Mucosa of descending colon (tissue), 3 donors: ENCODE measurements around the gene RFX8. TPM values are rescaled to one million over a fixed set of nuclear protein-coding genes. Genes with fewer than 3 reads are reported as not detected.

Experiments
- ATAC-seq: fragments of 200-7000 bp; cut with Tn5 transposase; one replicate; pipeline ENCODE4 v1.9.1; 2020; ENCODE audit warnings: mild to moderate bottlenecking, moderate library complexity
- DNase-seq, 3 donors: peaks; one replicate each; pipeline ENCODE4 v3.0.0-alpha.2; 2020
- H3K36me3 ChIP-seq: fragments of 200-600 bp; one replicate; pipeline ENCODE4 v1.8.0; 2021; ENCODE audit warnings: low read depth, mild to moderate bottlenecking
- H3K4me1 ChIP-seq: fragments of 200-600 bp; one replicate; pipeline ENCODE4 v1.8.0; 2021; ENCODE audit warnings: low read depth, mild to moderate bottlenecking
- H3K4me3 ChIP-seq: fragments of 200-600 bp; one replicate; pipeline ENCODE4 v1.8.0; 2021; ENCODE audit warnings: mild to moderate bottlenecking
- H3K9me3 ChIP-seq: fragments of 200-600 bp; one replicate; pipeline ENCODE4 v1.8.0; 2021; ENCODE audit warnings: mild to moderate bottlenecking
- intact Hi-C, 2 donors: fragments of 100-400 bp; cut with DNase I in 1 of 2; cut with micrococcal nuclease in 1 of 2; formaldehyde crosslinking; loops; one replicate each; pipeline versions ENCODE4 v1.11.0 to v1.11.1; 2022; cut with DNase I, micrococcal nuclease
- total RNA-seq, 3 donors: library from RNA; stranded (reverse); fragmentation: NEBNext Ultra II Directional in 2 of 3; extraction: Animal tissue kit (Norgen Biotek cat#: 25700) in 2 of 3; gene quantifications; one replicate each; pipeline versions ENCODE4 v1.2.1 to v1.2.4, GENCODE V29; 2021 to 2023
- TF ChIP-seq, protein P1 (sequence below): fragments of 200-600 bp; IDR thresholded peaks from one replicate; pipeline ENCODE4 v1.8.0; 2022; ENCODE audit warnings: antibody characterized with exemption, mild to moderate bottlenecking
- donor health status: DM: no; HTN: no; CAD: no; lungs with moderate emphysema.
- donor health status: DM: no; HTN: no; CAD: no.
- donor health status: DM: no; HTN: yes; CAD: no.

RFX8 gene
- total RNA-seq, 3 donors from 2014 or later, result not detected

DNA sequence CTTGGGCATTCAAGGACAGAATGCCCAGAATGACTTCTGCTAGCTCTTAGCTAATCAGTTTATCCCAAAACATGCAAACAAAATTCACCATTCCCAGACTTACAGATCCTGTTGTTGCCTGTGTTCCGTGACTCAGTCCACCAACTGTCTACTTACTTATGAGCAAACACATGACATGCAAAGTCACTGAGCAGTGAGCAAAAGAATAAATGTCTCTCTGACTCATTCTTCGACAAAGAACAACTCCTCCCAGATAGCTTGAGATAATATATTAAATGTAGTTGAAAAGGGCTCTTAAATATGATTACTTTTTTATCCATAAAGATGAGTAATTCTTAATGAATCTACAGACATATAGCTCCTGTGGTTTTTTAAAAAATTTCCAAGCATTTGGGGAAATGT is 78.6 kb downstream of the RFX8 start:
- TF ChIP-seq, protein P1, sequence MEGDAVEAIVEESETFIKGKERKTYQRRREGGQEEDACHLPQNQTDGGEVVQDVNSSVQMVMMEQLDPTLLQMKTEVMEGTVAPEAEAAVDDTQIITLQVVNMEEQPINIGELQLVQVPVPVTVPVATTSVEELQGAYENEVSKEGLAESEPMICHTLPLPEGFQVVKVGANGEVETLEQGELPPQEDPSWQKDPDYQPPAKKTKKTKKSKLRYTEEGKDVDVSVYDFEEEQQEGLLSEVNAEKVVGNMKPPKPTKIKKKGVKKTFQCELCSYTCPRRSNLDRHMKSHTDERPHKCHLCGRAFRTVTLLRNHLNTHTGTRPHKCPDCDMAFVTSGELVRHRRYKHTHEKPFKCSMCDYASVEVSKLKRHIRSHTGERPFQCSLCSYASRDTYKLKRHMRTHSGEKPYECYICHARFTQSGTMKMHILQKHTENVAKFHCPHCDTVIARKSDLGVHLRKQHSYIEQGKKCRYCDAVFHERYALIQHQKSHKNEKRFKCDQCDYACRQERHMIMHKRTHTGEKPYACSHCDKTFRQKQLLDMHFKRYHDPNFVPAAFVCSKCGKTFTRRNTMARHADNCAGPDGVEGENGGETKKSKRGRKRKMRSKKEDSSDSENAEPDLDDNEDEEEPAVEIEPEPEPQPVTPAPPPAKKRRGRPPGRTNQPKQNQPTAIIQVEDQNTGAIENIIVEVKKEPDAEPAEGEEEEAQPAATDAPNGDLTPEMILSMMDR, result no peak
- DNase-seq, result no peak
- H3K4me3 ChIP-seq, result no peak overlapping the region
- H3K4me1 ChIP-seq, result peaks cover 4% of the 10 kb centered on the region
- no peaks in the 10 kb centered on the region for H3K36me3 ChIP-seq
- no peak for ATAC-seq
- no peaks in the 10 kb centered on the region for H3K9me3 ChIP-seq
- intact Hi-C loops, result no loop called here

- ATAC-seq, result no peak
Measured at GRCh38 chr2:101395545-101396315, 79.2 kb downstream of the RFX8 start.

DNA sequence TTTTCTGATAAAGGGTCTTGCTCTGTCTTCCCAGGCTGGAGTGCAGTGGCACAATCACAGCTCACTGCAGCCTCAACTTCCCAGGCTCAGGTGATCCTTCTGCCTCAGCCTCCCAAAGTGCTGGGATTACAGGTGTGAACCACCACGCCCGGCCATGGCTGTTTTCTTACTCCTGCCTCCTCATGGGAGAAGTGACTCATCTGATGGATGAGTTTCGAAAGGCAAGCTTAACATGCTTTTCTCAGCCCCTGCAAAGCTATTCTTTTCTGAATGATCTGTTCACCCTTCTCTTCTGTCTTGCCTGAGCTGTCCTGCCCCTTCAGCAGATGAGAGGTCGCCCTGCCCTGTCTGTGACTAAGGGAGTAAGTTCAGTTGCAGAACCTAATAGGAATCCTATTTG is 86.7 kb downstream of the RFX8 start:
- intact Hi-C loops, result no loop called here
- ATAC-seq (no peak), DNase-seq (no peak)
- no peak overlapping the region for H3K4me3 ChIP-seq
- TF ChIP-seq, protein P1, result no peak
- H3K36me3 ChIP-seq, result no peaks in the 10 kb centered on the region
- no peaks in the 10 kb centered on the region for H3K9me3 ChIP-seq
- peaks cover 3% of the 10 kb centered on the region for H3K4me1 ChIP-seq

More at GRCh38 chr2:101395545-101396315, 79.2 kb downstream of the RFX8 start:
- intact Hi-C loops, result no loop called here
- Histone ChIP-seq H3K4me1 (peaks cover 4% of the 10 kb centered on the region), H3K36me3 (no peaks in the 10 kb centered on the region), H3K9me3 (no peaks in the 10 kb centered on the region), H3K4me3 (no peak overlapping the region)
- no peak for DNase-seq
- TF ChIP-seq, protein P1, result no peak

GRCh38 chr2:101387151-101387834 is 87.6 kb downstream of the RFX8 start, which contains the start of gene CREG2:
CREG2 (minus strand) TSS chr2:101387503; CDS start chr2:101387457, 46 bp downstream.
- peak; percentile 86 for ATAC-seq
- Histone ChIP-seq H3K4me1 (peaks cover 3% of the 10 kb centered on the region), H3K4me3 (no peak within 1 kb of the TSS), H3K36me3 (no peaks in the 10 kb centered on the region), H3K9me3 (no peaks in the 10 kb centered on the region)
- TF ChIP-seq, protein P1, result no peak
- intact Hi-C loops, result no loop called here
- DNase-seq, result peak; percentile 44 to 63 (median 60)

GRCh38 chr2:101386599-101387150 is 88.2 kb downstream of the RFX8 start:
- intact Hi-C loops, result no loop called here
- Histone ChIP-seq H3K4me3 (no peak overlapping the region), H3K36me3 (no peaks in the 10 kb centered on the region), H3K9me3 (no peaks in the 10 kb centered on the region), H3K4me1 (peaks cover 3% of the 10 kb centered on the region)
- peak in 1 of 3 donors; percentile 27 for DNase-seq
- TF ChIP-seq, protein P1, result no peak
- peak; percentile 49 for ATAC-seq
